ENCODE data around the gene GFPT2. TPM values are rescaled to one million over a fixed set of nuclear protein-coding genes. Genes with fewer than 3 reads are reported as not detected.

The GFPT2 gene
- total and polyA plus RNA-seq, 8 donors, result 5.2 to 17.6 (median 8.9) TPM

GRCh38 chr5:180381428-180381827 is 28.3 kb upstream of the GFPT2 start:
- Histone ChIP-seq H3K9me3 (no peaks in the 10 kb centered on the region), H3K27ac (no peak overlapping the region), H3K36me3 (no peaks in the 10 kb centered on the region), H3K4me1 (no peaks in the 10 kb centered on the region), H3K4me3 (no peak overlapping the region), H3K27me3 (no peaks in the 10 kb centered on the region)
- intact Hi-C loops (cut with DNase I), result no loop called here
- no peak for ATAC-seq
- TF ChIP-seq CTCF (IDR thresholded peaks at IDR 0.05), result no peak
- peak in 1 of 4 donors; percentile 37 for DNase-seq

- Histone ChIP-seq H3K9me3 (no peaks in the 10 kb centered on the region), H3K36me3 (no peaks in the 10 kb centered on the region), H3K27ac (no peak overlapping the region), H3K27me3 (no peaks in the 10 kb centered on the region), H3K4me1 (no peaks in the 10 kb centered on the region), H3K4me3 (no peak overlapping the region)
- TF ChIP-seq CTCF (IDR thresholded peaks at IDR 0.05), result no peak
- intact Hi-C loops (cut with DNase I), result no loop called here
- ATAC-seq (no peak), DNase-seq (no peak)
Measured at GRCh38 chr5:180380856-180381255, 27.7 kb upstream of the GFPT2 start.

GRCh38 chr5:180380441-180380840 is 27.3 kb upstream of the GFPT2 start:
- no peak overlapping the region for H3K27ac ChIP-seq
- intact Hi-C loops (cut with DNase I), result no loop called here
- DNase-seq (no peak), ATAC-seq (no peak)
- TF ChIP-seq CTCF (IDR thresholded peaks at IDR 0.05), result no peak
- no peak overlapping the region for H3K4me3 ChIP-seq
- no peaks in the 10 kb centered on the region for H3K36me3 ChIP-seq
- no peaks in the 10 kb centered on the region for H3K4me1 ChIP-seq
- no peaks in the 10 kb centered on the region for H3K9me3 ChIP-seq
- H3K27me3 ChIP-seq, result no peaks in the 10 kb centered on the region

GRCh38 chr5:180379355-180380070 is 26.4 kb upstream of the GFPT2 start:
- intact Hi-C loops (cut with DNase I), result no loop called here
- DNase-seq (peak in 1 of 4 donors; percentile 63), ATAC-seq (no peak)
- no peaks in the 10 kb centered on the region for H3K9me3 ChIP-seq
- no peaks in the 10 kb centered on the region for H3K27me3 ChIP-seq
- no peak for TF ChIP-seq CTCF (IDR thresholded peaks at IDR 0.05)
- no peaks in the 10 kb centered on the region for H3K4me1 ChIP-seq
- no peaks in the 10 kb centered on the region for H3K36me3 ChIP-seq
- no peak overlapping the region for H3K27ac ChIP-seq
- H3K4me3 ChIP-seq, result no peak overlapping the region

- no peak for TF ChIP-seq CTCF (IDR thresholded peaks at IDR 0.05)
- no peaks in the 10 kb centered on the region for H3K9me3 ChIP-seq
- H3K27me3 ChIP-seq, result no peaks in the 10 kb centered on the region
- ATAC-seq, result no peak
- intact Hi-C loops (cut with DNase I), result no loop called here
- no peak overlapping the region for H3K4me3 ChIP-seq
- peak in 1 of 4 donors; percentile 47 for DNase-seq
- no peaks in the 10 kb centered on the region for H3K4me1 ChIP-seq
- H3K27ac ChIP-seq, result no peak overlapping the region
- H3K36me3 ChIP-seq, result no peaks in the 10 kb centered on the region
Measured at GRCh38 chr5:180378438-180379344, 25.6 kb upstream of the GFPT2 start.
